Measurements from ENCODE around the gene APOC4.
"Not testable (repeated sequence)": the region's sequence is repeated elsewhere in the genome, so short reads cannot be mapped to it uniquely, and the experiment has no call there.

APOC4 gene

GRCh38 chr19:44924243-44924725 is 17.8 kb upstream of the APOC4 start:
- Mint-ChIP-seq H3K9me3 (no peaks in the 10 kb centered on the region), H3K4me1 (peaks cover 29% of the 10 kb centered on the region), H3K27ac (peak overlapping the region in 1 of 3 experiments; percentile 15), H3K36me3 (ENCODE audit: low read depth) (no peaks in the 10 kb centered on the region), H3K4me3 (no peak overlapping the region), H3K27me3 (ENCODE audit: low read depth) (peaks cover 5% of the 10 kb centered on the region)
- TF ChIP-seq, protein P1, sequence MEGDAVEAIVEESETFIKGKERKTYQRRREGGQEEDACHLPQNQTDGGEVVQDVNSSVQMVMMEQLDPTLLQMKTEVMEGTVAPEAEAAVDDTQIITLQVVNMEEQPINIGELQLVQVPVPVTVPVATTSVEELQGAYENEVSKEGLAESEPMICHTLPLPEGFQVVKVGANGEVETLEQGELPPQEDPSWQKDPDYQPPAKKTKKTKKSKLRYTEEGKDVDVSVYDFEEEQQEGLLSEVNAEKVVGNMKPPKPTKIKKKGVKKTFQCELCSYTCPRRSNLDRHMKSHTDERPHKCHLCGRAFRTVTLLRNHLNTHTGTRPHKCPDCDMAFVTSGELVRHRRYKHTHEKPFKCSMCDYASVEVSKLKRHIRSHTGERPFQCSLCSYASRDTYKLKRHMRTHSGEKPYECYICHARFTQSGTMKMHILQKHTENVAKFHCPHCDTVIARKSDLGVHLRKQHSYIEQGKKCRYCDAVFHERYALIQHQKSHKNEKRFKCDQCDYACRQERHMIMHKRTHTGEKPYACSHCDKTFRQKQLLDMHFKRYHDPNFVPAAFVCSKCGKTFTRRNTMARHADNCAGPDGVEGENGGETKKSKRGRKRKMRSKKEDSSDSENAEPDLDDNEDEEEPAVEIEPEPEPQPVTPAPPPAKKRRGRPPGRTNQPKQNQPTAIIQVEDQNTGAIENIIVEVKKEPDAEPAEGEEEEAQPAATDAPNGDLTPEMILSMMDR (IDR thresholded peaks at IDR 0.05; ENCODE audit: unreplicated experiment in 3 of 3), result no peak

DNA sequence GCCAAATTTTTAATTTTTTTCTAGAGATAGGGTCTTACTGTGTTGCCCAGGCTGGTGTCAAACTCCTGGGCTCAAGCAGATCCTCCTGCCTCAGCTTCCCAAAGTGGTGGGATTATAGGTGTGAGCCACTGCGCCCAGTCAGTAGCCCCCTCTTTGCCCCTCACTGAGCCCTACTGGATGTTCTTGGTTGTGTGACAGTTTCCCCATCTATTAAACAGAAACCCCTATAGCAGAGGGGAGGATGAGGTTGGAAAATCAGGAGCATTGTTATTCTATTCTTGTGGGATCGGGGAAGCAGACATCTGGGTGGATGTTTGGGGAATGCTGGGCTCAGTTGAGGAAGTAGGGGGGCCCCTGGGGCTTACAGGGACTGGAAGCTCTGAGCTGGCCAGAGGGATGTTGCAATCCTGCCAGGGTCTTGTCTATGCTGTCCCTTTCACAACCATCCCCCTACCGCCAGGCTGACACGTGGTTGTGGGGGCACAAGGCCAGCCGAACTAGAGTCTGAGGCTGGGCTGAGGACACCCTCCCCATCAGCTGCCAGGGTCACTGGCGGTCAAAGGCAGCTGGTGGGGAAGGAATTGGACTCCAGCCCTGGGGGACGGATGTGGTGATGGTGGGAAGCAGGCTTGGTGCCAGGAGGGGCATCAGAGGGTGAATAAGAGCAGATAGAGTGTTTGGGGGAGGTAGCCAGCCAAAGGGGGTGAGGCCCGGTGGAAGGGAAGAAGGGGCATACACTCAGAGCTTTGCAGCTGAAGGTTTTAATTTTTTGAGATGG is 16.7 kb upstream of the APOC4 start:
- Mint-ChIP-seq H3K9me3 (no peaks in the 10 kb centered on the region), H3K36me3 (ENCODE audit: low read depth) (no peaks in the 10 kb centered on the region), H3K27ac (peak overlapping the region in 2 of 3 experiments; percentile 15 to 75), H3K4me1 (peaks cover 29% of the 10 kb centered on the region), H3K27me3 (ENCODE audit: low read depth) (peaks cover 5% of the 10 kb centered on the region), H3K4me3 (peak overlapping the region in 1 of 3 experiments; percentile 4)
- TF ChIP-seq, protein P1 (IDR thresholded peaks at IDR 0.05; ENCODE audit: unreplicated experiment in 3 of 3), result no peak

GRCh38 chr19:44926245-44927077 is 15.6 kb upstream of the APOC4 start:
- H3K36me3 Mint-ChIP-seq (ENCODE audit: low read depth); H3K27me3 Mint-ChIP-seq (ENCODE audit: low read depth); H3K9me3 Mint-ChIP-seq: not testable (repeated sequence)
- peak overlapping the region; percentile 55 to 77 (median 68) for H3K4me3 Mint-ChIP-seq
- H3K4me1 Mint-ChIP-seq, result peaks cover 29% of the 10 kb centered on the region
- H3K27ac Mint-ChIP-seq, result peak overlapping the region; percentile 52 to 98 (median 94)

GRCh38 chr19:44927746-44928145 is 14.3 kb upstream of the APOC4 start:
- Mint-ChIP-seq H3K27me3 (ENCODE audit: low read depth) (peaks cover 5% of the 10 kb centered on the region), H3K4me1 (peaks cover 29% of the 10 kb centered on the region), H3K27ac (peak overlapping the region in 1 of 3 experiments; percentile 98), H3K9me3 (no peaks in the 10 kb centered on the region), H3K4me3 (no peak overlapping the region), H3K36me3 (ENCODE audit: low read depth) (no peaks in the 10 kb centered on the region)
- TF ChIP-seq, protein P1 (IDR thresholded peaks at IDR 0.05; ENCODE audit: unreplicated experiment in 3 of 3), result no peak

GRCh38 chr19:44930088-44930487 is 11.9 kb upstream of the APOC4 start:
- no peak overlapping the region for H3K4me3 Mint-ChIP-seq
- H3K27me3 Mint-ChIP-seq (ENCODE audit: low read depth), result peaks cover 5% of the 10 kb centered on the region
- no peaks in the 10 kb centered on the region for H3K36me3 Mint-ChIP-seq (ENCODE audit: low read depth)
- H3K4me1 Mint-ChIP-seq, result peaks cover 22% of the 10 kb centered on the region
- H3K9me3 Mint-ChIP-seq, result no peaks in the 10 kb centered on the region
- H3K27ac Mint-ChIP-seq, result no peak overlapping the region
- TF ChIP-seq, protein P1 (IDR thresholded peaks at IDR 0.05; ENCODE audit: unreplicated experiment in 3 of 3), result no peak

DNA sequence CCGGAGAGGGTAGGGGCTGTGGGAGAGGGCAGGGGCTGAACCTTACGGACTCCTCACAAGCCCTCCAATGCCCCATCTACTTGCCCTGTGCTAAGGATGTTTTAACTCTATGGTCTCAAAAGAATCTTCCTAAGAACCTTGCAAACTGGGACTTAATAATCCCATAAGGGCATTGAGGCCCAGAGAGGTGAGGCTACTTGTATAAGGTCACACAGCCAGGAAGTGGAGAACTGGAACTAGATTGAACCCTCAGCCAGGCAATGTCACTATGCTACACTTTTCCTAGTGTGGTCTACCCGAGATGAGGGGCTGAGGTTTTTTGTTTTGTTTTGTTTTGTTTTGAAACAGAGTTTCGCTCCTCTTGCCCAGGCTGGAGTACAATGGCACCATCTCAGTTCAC is 10.5 kb upstream of the APOC4 start:
- Mint-ChIP-seq H3K4me3 (no peak overlapping the region), H3K36me3 (ENCODE audit: low read depth) (no peaks in the 10 kb centered on the region), H3K4me1 (peaks cover 8% of the 10 kb centered on the region), H3K27me3 (ENCODE audit: low read depth) (no peaks in the 10 kb centered on the region), H3K27ac (no peak overlapping the region), H3K9me3 (no peaks in the 10 kb centered on the region)
- TF ChIP-seq, protein P1 (IDR thresholded peaks at IDR 0.05; ENCODE audit: unreplicated experiment in 3 of 3), result no peak

Data from nephron (organoid).